Measurements from ENCODE around the gene SLC25A15.

GRCh38 chr13:40803316-40803715 is 13.9 kb downstream of the SLC25A15 start:
- no peak for TF ChIP-seq CTCF (IDR thresholded peaks at IDR 0.05)
- TF ChIP-seq POLR2AphosphoS5 (IDR thresholded peaks at IDR 0.05): no peak

Data from prostate gland (tissue), 2 donors.